Measurements from ENCODE around the gene RANBP3L.
"Not testable (repeated sequence)": the region's sequence is repeated elsewhere in the genome, so short reads cannot be mapped to it uniquely, and the experiment has no call there.

RANBP3L gene

DNA sequence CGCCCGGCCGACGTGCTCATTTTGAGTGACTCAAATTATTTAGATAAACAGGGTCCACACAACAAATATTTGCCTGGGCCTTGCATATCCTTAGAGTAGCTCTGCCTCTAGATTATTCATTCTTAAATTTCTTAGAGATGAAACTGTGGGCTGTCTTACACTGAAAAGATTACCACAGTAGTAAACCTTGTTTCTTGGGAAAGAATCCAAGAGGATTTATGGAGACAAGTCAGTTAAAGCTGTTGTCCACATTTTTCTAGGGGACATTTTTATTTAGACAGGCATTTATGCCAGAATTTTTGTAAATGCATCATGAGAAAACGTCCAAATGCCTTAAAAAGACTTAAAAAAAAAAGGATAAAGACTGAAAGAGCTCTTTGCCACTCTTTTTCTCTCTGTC lies 32.6 kb upstream of the RANBP3L start:
- no peak for TF ChIP-seq ISL1 (CRISPR knock-in tag; IDR thresholded peaks at IDR 0.05)
- no peak for TF ChIP-seq TCF4 (CRISPR knock-in tag; IDR thresholded peaks at IDR 0.05; ENCODE audit: borderline replicate concordance)
- no peak for TF ChIP-seq ZFP3 (CRISPR knock-in tag; IDR thresholded peaks at IDR 0.05)
- TF ChIP-seq PPARA (CRISPR knock-in tag; IDR thresholded peaks at IDR 0.05; ENCODE audit: borderline replicate concordance) = no peak
- no peak for TF ChIP-seq ZC3H10 (CRISPR knock-in tag; IDR thresholded peaks at IDR 0.05)
- no peak for TF ChIP-seq OSR1 (CRISPR knock-in tag; IDR thresholded peaks at IDR 0.05)
- no peak for TF ChIP-seq ARNTL (CRISPR knock-in tag; IDR thresholded peaks at IDR 0.05; ENCODE audit: borderline replicate concordance, low read depth)
- no peak for TF ChIP-seq ZFP30 (CRISPR knock-in tag; IDR thresholded peaks at IDR 0.05)
- no peak for TF ChIP-seq GLIS3 (CRISPR knock-in tag; IDR thresholded peaks at IDR 0.05)
- no peak for TF ChIP-seq TOX (CRISPR knock-in tag; IDR thresholded peaks at IDR 0.05; ENCODE audit: borderline replicate concordance)
- TF ChIP-seq, protein P1, sequence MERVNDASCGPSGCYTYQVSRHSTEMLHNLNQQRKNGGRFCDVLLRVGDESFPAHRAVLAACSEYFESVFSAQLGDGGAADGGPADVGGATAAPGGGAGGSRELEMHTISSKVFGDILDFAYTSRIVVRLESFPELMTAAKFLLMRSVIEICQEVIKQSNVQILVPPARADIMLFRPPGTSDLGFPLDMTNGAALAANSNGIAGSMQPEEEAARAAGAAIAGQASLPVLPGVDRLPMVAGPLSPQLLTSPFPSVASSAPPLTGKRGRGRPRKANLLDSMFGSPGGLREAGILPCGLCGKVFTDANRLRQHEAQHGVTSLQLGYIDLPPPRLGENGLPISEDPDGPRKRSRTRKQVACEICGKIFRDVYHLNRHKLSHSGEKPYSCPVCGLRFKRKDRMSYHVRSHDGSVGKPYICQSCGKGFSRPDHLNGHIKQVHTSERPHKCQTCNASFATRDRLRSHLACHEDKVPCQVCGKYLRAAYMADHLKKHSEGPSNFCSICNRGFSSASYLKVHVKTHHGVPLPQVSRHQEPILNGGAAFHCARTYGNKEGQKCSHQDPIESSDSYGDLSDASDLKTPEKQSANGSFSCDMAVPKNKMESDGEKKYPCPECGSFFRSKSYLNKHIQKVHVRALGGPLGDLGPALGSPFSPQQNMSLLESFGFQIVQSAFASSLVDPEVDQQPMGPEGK (CRISPR knock-in tag; IDR thresholded peaks at IDR 0.05; ENCODE audit: borderline replicate concordance) = no peak
- TF ChIP-seq SNAI2 (CRISPR knock-in tag; IDR thresholded peaks at IDR 0.05) = no peak
- TF ChIP-seq CSDC2 (CRISPR knock-in tag; IDR thresholded peaks at IDR 0.05) = no peak
- TF ChIP-seq, protein P2, sequence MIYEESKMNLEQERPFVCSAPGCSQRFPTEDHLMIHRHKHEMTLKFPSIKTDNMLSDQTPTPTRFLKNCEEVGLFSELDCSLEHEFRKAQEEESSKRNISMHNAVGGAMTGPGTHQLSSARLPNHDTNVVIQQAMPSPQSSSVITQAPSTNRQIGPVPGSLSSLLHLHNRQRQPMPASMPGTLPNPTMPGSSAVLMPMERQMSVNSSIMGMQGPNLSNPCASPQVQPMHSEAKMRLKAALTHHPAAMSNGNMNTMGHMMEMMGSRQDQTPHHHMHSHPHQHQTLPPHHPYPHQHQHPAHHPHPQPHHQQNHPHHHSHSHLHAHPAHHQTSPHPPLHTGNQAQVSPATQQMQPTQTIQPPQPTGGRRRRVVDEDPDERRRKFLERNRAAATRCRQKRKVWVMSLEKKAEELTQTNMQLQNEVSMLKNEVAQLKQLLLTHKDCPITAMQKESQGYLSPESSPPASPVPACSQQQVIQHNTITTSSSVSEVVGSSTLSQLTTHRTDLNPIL (CRISPR knock-in tag; IDR thresholded peaks at IDR 0.05; ENCODE audit: low read depth) = no peak
- TF ChIP-seq, protein P3, sequence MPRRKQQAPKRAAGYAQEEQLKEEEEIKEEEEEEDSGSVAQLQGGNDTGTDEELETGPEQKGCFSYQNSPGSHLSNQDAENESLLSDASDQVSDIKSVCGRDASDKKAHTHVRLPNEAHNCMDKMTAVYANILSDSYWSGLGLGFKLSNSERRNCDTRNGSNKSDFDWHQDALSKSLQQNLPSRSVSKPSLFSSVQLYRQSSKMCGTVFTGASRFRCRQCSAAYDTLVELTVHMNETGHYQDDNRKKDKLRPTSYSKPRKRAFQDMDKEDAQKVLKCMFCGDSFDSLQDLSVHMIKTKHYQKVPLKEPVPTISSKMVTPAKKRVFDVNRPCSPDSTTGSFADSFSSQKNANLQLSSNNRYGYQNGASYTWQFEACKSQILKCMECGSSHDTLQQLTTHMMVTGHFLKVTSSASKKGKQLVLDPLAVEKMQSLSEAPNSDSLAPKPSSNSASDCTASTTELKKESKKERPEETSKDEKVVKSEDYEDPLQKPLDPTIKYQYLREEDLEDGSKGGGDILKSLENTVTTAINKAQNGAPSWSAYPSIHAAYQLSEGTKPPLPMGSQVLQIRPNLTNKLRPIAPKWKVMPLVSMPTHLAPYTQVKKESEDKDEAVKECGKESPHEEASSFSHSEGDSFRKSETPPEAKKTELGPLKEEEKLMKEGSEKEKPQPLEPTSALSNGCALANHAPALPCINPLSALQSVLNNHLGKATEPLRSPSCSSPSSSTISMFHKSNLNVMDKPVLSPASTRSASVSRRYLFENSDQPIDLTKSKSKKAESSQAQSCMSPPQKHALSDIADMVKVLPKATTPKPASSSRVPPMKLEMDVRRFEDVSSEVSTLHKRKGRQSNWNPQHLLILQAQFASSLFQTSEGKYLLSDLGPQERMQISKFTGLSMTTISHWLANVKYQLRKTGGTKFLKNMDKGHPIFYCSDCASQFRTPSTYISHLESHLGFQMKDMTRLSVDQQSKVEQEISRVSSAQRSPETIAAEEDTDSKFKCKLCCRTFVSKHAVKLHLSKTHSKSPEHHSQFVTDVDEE (CRISPR knock-in tag; IDR thresholded peaks at IDR 0.05) = no peak
- ATAC-seq = no peak

DNA sequence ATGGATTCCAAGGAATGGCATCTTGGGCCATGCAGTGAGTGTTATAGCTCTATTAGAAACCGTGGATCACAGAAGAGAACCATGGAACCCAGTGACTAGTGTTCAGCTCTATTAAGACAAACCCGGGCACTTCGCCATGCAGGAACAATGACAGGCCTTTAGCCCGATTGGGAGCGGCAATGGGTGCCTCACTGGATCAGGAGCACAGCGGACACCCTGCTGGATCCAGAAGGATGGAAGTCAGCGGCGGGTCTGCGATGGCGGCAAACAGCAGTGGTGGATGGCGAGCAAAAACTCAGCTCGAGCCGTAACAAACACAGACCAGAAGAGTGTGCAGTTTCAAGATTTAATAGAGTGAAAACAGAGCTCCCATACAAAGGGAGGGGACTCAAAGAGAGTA lies 31.0 kb upstream of the RANBP3L start:
- not testable (repeated sequence) for ATAC-seq

DNA sequence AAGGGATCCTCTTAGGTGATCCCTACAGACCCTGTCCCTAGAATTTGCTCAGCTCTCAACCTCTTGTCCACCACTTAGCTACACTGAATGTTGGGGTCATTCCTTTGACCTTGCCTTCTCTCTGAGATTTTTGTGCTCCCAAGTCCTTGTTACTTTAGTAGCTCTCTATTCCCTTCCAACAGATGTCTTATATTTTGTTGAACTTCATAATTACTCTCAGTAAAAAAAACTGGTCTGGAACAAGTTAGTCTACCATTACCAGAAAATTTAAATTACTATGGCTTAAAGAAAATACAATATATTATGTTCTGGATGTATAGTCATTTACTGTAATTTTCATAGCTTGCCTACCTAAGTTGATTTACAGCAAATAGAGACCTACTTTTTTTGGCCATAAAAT lies 23.5 kb upstream of the RANBP3L start:
- ATAC-seq = no peak
- TF ChIP-seq ZFP30 (CRISPR knock-in tag; IDR thresholded peaks at IDR 0.05) (no peak), CSDC2 (CRISPR knock-in tag; IDR thresholded peaks at IDR 0.05) (no peak), PPARA (CRISPR knock-in tag; IDR thresholded peaks at IDR 0.05; ENCODE audit: borderline replicate concordance) (no peak), ZNF70 (CRISPR knock-in tag; IDR thresholded peaks at IDR 0.05) (no peak), RARB (CRISPR knock-in tag; IDR thresholded peaks at IDR 0.05) (no peak), ZFP3 (CRISPR knock-in tag; IDR thresholded peaks at IDR 0.05) (no peak), ESRRG (CRISPR knock-in tag; IDR thresholded peaks at IDR 0.05) (no peak), ZNF8 (CRISPR knock-in tag; IDR thresholded peaks at IDR 0.05) (no peak), BACH2 (CRISPR knock-in tag; IDR thresholded peaks at IDR 0.05; ENCODE audit: borderline replicate concordance) (no peak), TOX (CRISPR knock-in tag; IDR thresholded peaks at IDR 0.05; ENCODE audit: borderline replicate concordance) (no peak), ZC3H10 (CRISPR knock-in tag; IDR thresholded peaks at IDR 0.05) (no peak), ZNF565 (CRISPR knock-in tag; conservative IDR thresholded peaks at IDR 0.05; ENCODE audit: low read depth) (no peak), GLIS3 (CRISPR knock-in tag; IDR thresholded peaks at IDR 0.05) (no peak)
- TF ChIP-seq, protein P3 (CRISPR knock-in tag; IDR thresholded peaks at IDR 0.05) = no peak
- TF ChIP-seq, protein P4, sequence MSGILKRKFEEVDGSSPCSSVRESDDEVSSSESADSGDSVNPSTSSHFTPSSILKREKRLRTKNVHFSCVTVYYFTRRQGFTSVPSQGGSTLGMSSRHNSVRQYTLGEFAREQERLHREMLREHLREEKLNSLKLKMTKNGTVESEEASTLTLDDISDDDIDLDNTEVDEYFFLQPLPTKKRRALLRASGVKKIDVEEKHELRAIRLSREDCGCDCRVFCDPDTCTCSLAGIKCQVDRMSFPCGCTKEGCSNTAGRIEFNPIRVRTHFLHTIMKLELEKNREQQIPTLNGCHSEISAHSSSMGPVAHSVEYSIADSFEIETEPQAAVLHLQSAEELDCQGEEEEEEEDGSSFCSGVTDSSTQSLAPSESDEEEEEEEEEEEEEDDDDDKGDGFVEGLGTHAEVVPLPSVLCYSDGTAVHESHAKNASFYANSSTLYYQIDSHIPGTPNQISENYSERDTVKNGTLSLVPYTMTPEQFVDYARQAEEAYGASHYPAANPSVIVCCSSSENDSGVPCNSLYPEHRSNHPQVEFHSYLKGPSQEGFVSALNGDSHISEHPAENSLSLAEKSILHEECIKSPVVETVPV (CRISPR knock-in tag; IDR thresholded peaks at IDR 0.05) = no peak
- TF ChIP-seq, protein P1 (CRISPR knock-in tag; IDR thresholded peaks at IDR 0.05; ENCODE audit: borderline replicate concordance) = no peak
- TF ChIP-seq, protein P5, sequence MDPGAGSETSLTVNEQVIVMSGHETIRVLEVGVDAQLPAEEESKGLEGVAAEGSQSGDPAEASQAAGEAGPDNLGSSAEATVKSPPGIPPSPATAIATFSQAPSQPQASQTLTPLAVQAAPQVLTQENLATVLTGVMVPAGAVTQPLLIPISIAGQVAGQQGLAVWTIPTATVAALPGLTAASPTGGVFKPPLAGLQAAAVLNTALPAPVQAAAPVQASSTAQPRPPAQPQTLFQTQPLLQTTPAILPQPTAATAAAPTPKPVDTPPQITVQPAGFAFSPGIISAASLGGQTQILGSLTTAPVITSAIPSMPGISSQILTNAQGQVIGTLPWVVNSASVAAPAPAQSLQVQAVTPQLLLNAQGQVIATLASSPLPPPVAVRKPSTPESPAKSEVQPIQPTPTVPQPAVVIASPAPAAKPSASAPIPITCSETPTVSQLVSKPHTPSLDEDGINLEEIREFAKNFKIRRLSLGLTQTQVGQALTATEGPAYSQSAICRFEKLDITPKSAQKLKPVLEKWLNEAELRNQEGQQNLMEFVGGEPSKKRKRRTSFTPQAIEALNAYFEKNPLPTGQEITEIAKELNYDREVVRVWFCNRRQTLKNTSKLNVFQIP (CRISPR knock-in tag; IDR thresholded peaks at IDR 0.05; ENCODE audit: borderline replicate concordance, low read depth) = no peak
